HG02943 (cell line): Measurements from ENCODE around the gene THBS3.
"Not testable (repeated sequence)": the region's sequence is repeated elsewhere in the genome, so short reads cannot be mapped to it uniquely, and the experiment has no call there.

Source experiments
- ATAC-seq: cut with Tn5 transposase; IDR thresholded peaks from one replicate; pipeline ENCODE4 v1.9.1; 2021; ENCODE audit warnings: mild to moderate bottlenecking, low read depth, moderate library complexity; ENCODE audit not compliant: unreplicated experiment

Gene THBS3

DNA sequence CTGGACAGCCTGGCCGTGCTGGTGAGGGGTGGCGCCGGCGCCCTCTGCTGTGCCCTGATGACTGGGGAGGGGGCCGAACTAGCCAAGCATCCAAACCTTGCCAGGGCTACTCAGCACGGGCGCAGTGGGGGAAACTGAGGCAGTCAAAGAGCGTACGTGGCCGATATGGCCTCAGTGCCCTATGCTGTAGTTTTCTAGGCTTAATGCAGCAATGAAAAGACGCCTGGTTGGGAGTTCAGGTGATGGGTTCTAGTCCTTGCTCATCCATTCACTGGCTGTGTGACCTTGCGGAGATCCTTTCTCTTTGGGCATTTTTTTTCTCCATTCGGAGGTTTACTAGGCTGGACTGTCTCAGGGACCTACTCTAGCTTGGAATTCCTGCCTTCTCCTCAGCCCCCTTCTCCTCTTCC is 1.6 kb upstream of the THBS3 start:
- no peak for ATAC-seq

DNA sequence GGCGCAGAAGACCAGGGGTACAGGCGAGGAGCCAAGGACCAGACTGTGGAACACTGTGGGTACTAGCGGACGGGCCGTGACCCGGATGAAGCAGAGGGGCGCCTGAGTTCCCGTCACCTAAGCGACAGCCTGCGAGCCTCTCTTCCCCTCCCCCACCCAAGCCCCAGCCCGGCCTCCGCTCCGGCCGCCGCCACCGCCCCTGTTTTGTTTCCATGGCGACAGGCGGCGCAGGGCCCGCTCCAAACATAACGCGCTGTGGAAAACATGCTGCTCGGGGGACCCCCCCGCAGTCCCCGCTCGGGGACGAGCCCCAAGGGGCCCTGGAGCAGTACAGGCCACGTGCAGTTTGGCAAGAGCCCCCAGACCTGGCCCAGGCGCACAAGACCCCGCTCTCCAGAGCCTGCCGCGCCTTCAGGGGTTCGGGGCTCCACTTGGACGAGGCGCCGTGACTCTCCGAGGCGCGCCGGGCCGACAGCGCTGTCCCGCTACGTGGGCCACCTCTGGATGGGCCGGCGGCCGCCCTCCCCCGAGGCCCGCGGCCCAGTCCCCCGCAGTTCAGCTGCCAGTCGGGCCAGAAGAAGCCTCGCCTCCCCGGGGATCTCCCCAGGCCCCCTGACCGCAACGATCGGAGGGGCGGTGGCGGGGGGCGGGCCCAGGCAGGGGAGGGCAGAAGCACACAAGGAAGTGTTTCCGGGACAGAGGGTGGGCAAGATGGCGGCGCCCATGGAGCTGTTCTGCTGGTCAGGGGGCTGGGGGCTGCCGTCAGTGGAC is 1.0 kb upstream of the THBS3 start, which contains the start of gene MTX1:
Gene MTX1 (plus strand): TSS at position 155 of the 771 bp plus-strand sequence. CDS start 110 bp downstream, at position 265.
- no peak for ATAC-seq

DNA sequence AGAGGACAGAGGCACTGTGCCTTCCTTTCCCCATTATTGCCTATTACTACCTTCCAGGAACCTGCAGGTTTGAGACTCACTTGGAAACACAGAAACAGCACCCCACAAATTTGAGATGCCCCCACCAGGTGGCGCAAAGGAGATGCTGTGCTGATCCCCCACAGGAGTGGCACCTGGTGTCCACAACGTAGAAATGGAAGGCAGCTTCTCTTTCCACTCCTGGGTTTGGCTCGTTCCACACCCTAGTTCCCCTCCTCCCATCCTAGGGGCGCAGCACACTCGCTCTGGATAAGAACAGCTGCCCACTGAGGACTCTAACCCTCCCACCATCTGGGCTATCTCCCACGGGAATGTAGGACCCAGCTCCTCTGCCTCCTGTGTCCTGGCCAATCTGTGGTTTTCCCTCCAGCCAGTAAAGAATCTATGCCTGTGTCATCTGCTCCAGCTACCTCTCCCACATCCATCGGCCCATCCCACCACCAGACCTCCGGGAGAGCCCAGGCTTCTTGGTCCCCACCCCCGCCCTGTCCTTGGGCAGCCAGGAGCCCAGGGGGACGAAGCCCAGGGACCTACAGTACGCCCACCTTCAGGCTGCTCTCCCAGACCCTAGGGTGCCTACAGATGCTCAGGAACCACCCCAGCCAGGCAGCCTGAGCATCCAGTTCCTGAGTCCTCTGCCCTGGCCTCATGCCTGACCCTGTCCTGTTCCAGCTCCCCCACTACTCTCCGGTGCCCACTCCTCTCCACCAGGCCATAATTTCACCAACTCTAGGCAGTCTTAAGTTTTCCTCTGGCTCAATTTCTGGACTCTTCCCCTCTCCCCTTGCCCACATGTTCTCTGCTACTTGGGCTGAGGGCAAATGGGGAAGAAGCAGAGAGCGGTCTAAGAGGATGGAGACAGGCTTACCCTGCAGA is 549 bp downstream of the THBS3 start:
- ATAC-seq, result no peak

DNA sequence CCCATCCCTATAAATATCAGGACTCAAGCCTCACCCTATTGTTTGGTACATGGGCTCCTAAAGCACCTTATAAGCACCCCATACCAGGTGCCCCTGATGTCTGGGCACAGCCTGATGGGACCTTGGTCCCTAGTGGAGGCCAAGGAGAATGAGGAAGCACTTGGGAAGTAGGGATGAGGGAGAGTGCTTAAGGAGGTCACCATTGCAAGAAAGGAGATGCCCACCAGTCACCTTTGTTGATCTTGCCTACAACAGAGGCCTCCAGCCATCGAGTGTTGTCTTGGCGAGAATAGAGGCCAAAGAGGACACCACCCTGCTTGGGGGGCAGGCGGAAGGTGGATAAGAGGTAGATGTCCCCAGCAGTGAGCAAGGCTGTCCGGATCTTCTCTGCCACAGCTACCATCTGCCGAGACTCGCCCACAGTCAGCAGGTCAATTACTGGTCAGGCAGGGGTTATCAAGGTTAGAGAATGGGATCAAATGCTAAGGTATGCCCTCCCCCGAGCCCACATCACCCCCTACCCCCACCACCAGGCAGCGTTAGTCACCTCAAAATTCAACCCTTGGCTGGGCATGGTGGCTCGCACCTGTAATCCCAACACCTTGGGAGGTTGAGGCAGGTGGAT is 1.6 kb downstream of the THBS3 start:
- ATAC-seq, result no peak

DNA sequence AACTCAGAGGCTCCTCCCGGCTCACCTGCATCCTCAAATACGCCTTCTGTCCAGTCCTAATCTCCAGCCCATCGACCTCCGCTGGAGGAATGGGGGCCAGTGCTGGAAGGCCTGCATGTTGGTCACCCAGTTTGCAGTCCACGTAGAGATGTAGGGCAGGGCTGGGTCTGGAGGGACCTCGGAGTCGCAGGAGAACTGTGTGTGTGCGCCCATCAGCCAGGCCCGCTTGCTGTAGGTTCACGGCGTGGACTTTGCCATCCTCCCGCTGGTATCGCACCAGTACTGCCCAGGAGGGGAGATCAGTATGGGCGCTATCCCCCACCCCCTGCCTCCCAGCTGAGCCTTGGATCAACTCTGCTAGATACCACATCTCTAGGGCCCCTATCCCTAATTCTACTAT is 2.7 kb downstream of the THBS3 start:
- ATAC-seq, result no peak

DNA sequence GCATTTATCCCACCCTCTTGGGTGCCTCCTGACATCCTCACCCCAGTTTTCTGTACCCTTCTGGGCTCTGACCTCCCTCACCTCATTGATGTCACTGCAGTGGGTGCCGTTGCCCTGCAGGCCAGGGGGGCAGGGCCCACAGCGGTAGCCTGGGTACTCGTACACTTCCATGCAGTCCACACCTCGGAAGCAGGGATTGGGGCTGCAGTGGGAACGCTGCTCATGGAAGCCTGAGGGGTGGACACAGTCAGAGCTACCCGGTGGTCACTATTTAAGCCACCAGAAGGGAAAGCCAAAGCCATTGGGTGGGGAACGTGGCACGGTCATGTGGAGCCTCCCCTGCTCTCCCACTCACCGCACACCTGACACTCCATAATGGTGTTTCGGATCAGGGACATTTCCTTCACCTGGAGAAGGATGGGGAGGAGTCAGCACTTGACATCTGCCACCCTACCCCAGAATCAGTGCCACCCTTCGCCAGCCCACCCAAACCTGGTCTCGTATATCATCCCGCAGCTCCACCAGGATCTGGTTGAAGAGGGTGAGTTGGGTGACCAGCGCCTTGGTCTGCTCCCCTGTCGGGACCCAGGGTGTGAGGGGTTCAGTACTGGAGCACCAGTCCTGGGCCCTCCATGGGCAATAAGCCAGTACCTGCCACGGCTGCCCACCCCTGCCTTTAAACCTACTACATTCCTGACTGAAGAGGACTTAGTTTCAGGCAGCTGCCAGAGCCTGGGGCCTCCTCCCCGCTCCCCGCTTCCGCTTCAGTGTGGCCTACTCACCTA is 4.8 kb downstream of the THBS3 start:
- no peak for ATAC-seq

DNA sequence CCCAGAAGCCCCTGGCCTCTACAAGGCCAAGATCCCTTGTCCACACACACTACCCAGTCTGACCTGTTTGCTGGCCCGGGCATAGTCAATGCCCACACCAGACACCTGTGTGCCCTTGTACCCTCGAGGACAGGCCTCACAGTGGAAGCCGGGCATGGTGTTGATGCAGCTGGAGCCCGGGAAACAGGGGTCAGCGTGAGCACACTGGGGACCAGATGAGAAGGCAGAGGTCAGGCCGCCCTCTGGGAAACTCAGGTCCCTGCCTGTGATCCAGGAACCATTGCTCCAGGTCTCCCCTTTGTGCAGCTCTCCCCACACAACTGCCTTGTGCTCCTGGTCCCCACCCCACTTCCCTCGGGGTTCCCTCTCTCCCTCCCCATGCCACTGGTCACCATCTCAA is 5.5 kb downstream of the THBS3 start:
- no peak for ATAC-seq

DNA sequence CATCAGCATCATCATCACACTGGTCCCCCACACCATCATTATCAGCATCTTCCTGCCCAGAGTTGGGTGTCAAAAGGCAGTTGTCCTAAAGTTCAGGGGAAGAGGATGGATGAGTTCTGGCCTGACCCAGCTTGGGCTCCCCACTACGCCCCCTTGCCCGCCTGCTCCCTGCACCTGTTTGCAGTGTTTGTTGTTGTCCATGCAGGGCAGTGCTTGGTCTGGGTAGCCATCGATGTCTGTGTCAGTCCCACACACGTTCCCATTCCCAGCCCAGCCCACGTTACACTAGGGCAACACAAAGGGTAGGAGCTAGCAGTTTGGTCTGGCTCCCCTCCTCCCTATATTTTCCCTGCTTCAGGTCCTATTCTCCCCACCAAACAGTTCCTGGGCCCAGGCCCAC is 6.8 kb downstream of the THBS3 start:
- no peak for ATAC-seq

DNA sequence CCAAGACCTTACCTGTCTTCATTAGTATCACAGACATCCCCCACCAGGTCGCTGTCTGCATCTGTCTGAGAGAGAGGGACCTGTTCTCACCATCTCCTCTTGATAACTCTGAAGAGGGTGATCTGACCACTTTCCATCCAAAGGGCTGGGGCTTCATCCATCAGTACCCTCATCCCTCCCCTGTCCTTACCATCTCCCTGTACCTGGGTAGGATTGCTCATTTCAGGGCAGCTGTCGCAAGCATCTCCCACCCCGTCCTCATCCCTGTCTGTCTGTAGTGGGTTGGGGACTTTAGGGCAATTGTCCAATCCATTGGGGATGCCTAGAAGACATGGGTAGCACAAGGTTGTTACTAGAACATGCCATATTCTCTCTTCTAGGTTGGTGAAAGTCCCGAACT is 7.9 kb downstream of the THBS3 start:
- no peak for ATAC-seq

DNA sequence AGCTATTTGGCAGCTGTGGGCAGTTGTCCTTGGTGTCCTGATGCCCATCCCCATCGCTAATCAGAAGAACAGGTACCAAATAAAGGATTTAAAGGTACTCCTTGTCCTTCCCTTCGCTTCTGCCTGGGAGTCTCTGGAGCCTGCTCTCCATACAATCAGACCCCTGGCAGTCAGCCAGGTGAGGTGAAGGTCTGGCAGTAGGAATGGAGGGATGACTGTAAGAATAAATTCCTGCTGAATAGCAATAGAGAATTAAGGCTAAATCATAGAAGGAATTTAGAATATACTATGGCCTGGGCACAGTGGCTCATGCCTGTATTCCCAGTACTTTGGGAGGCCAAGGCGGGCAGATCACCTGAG is 9.2 kb downstream of the THBS3 start:
- ATAC-seq, result no peak

DNA sequence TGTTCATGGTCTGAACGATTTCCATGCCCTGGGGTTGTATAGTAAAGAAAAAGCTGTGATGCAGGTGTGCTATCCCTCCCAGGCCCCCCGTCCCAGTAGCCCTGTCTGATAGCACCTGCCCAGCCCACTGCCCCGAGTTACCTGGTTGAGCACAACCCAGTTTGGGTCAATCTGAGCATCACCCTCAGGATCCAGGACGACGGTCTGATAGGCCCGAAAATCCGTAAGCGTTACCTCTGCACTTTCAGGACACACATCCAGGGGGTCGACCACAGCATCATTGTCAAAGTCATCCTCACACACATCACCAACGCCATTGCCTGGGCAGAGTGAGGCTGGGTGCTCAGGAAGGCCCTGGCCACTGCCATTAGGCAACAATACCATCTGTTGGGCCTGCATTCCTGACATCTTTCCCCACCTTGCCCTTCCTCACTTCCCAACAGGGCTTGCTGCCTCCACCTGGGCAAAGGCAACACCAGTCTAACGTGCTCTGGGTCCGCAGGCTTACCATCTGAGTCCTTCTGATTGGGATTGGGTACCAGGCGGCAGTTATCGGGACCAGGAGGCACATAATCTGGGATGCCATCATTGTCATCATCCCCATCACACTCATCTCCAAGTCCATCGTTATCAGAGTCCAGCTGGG is 9.7 kb downstream of the THBS3 start:
- ATAC-seq, result no peak

DNA sequence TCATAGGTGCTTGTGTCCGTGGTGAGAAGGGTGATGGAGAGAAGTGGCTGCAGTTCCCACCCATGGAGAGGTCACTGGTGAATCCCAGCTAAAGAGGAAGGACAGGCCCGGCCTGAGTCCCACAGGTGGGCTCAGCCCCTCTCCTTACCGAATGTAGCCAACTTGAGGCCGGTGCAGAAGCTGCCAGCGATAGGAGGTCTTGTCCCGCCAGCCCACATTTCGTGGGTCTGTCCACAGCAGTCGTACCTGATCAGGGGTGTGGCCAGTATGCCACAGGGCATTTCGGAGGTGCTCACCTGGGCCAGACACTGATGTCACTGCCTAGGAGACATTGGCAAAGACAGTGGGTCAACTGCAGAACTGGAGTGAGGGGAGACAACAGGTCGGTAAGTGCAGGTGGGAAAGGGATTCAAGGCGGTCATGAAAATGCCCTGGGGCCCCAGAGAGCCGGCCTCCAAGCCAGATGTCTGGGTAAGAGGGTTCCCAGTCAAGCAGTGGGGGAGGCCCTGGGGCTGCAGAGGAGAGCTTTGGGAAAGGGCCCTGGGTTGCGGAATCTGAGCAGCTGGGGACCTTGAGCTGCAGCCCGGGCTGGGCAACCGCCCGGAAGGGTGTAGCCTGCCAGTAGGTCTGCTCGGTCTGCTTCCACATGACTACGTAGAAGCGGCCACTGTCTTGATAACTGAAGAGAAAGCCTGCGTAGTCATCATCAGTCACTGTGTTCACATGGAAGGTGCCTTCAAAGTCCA is 10.6 kb downstream of the THBS3 start:
- no peak for ATAC-seq

DNA sequence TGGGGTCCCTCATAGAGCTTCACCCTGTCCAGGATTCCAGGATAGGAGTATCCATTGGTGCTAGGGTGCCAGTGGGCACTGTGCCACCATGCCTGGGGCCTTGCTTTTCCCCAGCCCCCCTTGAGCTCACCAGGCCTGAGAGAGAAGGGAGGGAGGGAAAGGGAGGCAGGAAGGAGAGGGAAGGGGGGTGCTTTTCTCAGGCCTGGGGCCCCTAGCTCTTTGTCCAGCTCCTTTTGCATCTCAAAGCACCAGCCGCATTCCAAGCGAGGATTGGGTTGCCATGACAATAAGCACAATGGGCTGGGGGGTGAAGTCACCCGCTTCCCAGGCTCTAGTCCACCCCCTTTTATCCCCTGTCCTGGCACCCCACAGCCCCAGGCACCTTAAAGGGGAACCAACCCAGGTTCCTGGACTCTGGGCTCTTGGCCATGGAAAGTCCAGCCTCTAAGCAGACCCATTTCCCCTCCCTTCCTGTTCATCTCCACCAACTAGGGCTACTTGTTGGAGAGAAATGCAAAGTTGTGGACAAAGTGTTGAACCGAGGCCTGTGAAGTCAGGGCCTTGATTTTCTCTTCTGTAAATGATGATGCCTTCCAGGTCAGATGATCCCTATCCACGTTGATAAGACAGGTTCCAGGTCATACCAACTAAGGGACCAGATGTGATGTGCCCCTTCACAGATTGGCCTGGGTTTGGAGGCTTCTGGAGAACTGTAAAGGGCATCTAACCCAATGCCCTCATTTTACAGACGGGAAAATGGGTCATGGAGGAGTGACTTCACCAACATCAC is 11.4 kb downstream of the THBS3 start:
- ATAC-seq, result no peak

DNA sequence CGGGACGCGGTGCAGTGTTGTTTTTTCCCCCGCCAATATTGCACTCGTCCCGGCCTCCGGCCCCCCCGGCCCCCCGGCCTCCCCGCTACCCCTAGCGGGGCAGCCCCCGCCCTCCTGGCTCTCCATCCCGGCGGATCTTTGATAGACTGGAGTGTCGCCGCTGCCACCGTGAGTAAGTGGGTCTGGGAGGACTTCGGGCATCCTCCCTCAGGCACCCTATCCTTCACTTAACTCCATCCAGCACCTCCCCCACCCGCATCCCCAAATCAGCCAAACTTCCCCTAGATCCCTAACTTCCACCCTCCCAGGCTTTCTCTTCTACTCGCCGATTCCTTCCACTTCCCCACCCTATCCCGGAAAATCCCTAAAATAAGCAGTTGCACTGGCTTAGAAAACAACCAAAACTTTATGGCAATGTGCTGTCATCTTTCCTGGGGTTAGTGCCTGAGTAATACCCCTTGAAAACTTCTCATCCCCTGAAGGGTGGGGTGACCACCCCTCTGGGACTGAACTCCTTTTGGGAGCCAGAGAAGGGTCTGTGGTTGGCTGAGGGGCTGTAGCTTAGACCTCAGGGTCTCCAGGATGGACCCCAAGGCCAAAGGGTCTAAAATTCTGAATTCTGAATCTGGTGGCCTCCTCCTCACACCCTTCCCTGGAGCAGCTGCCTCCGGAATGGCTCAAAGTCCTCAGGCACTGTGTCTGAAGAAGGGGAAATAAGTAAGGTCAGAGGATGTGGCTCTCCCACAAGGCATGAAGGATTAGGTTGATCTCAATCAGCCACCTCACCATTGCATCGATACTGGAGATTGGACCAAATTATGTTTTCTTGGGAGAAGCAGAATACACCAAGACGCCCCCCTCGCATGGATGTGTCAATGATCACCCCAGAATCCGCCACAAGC is 12.2 kb downstream of the THBS3 start:
- ATAC-seq, result no peak

DNA sequence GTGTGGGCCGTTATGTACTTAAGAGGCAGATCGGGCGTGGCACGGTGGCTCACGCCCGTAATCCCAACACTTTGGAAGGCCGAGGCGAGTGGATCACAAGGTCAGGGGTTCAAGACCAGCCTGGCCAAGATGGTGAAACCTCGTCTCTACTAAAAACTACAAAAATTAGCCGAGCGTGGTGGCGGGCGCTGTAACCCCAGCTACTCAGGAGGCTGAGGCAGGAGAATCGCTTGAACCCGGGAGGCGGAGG is 13.8 kb downstream of the THBS3 start:
- not testable (repeated sequence) for ATAC-seq

DNA sequence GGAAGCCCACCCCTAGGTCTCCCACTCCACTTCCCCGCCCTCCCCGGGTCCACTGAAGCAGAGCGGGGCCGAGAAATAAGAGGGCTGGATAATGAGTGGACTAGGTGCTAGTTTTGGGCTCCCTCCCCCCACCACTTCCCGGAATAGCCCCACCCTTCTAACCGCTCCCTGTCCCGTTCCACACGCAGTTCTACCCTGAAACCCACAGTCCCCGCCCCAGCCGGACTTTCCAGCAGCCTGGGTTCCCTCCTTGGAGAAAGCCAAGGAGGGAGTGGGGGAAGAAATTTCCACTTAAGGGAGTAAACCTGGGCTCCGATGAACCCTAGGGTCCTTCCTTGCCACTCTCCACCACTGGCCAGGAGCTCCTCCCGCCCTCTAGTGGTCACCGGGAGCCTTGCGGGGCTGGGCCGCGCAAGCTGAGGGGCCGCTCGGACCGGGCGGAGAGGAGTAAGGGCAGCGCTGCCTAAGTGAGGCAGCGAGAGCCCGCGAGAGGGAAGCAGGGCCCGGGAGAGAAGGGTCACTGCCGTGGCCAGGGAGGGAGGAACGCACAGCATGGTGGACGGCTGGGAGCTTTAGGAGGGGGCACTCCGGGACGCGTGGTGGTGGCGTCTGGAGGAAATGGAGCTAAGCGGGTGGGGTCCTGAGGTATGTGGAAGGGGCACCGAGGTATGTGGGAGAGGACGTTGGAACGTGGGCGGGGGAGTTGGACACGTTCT is 14.3 kb downstream of the THBS3 start:
- ATAC-seq, result peak; percentile 60
